ENCODE measurements around the gene GABRR1. TPM values are rescaled to one million over a fixed set of nuclear protein-coding genes. Genes with fewer than 3 reads are reported as not detected.
A peak's percentile ranks its signal among the peaks of the same experiment; 100 is the strongest.
"Not testable (repeated sequence)": the region's sequence is repeated elsewhere in the genome, so short reads cannot be mapped to it uniquely, and the experiment has no call there.

The GABRR1 gene
- polyA plus RNA-seq (2013, experiment 1 of 2; ENCODE audit: insufficient read length): not detected
- not detected for polyA plus RNA-seq (2013, experiment 2 of 2; ENCODE audit: insufficient read length)

DNA sequence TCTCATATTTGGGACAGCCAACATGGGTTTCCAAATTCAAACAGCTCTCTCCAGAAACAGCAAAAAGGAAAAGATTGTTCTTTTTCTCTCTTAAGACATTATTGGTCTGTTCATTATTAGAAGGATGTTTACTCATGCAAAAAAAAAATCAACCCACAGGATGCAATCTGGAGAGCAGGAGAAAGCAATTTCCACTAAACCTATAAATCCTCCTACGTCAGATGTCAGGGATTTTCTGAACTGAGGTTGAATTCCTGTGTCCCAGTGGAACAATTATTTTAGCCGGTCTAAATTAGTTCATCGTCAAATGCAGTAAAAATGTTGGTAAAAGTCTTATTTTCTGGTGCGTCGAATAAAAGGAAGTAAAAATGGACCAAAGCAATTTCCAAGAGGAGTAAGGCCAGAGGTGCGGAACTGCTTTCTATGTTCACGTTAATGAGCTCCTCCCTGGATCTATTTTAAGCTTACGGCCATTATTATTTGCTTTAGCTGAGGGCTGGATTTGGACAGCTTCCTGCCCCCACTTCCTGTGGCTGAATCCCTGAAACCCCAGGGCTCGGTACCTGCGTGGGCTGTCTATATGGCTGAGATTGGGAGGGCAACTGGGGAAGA is at the start of gene GABRR1:
Gene GABRR1, minus strand, starts transcription at position 60 of the 612 bp plus-strand sequence. Its CDS starts 36 bp downstream, at position 24.
- no peak for DNase-seq

DNA sequence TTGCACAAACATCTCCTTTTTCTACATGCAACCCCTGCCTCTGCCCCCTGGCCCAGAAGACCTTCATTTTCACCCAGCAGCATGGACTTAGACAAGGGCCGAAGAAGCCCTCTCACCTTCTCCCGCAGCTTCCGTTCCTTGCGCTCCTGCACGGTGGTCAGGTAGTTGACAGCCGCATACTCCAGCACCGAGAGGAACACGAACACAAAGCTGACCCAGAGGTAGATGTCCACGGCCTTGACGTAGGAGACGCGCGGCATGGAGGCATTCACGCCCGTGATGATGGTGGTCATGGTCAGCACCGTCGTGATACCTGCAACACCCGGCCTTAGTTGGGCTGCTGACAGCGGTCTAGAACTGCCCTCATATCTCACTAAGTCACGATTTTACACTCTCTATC is 47.1 kb upstream of the GABRR1 start:
- no peak for DNase-seq

DNA sequence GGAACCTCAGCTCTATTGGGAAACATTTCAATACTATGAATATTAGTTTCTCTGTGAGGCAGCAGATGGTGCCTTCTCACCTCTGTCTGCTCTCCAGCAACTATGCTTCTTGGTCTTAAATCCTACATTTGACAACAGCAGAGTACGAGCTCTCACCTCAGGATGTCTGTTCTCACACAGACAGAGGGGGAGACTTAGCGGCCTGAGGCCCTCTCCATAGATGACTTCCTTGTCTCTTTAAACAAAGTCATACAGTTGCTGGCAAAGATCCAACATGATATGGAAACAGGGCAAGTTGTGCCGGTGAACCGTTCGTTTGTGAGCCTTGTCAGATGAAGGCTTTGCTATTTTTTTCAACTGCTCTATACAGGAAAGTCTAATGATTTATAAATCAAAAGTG is 43.7 kb upstream of the GABRR1 start:
- peak; percentile 4 for DNase-seq

DNA sequence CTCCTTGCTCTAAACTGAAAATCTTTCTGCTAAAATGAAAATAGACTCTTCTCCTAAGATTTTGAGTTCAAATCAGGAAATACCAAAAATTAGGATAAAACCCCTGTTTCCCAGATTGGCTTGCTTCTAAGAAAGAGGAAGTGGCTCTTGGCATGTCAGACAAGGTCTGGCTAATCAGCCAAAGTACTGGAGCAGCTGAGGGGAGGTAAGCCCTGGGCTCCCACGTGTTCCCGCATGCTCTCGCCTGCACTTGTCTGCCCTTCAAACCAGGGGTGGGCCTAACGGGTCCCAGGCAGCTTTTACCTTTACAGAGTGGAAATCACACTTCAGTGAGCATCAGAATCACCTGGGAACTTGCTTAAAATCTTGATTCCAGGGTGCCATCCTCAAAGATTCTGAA is 43.2 kb upstream of the GABRR1 start:
- DNase-seq: no peak

DNA sequence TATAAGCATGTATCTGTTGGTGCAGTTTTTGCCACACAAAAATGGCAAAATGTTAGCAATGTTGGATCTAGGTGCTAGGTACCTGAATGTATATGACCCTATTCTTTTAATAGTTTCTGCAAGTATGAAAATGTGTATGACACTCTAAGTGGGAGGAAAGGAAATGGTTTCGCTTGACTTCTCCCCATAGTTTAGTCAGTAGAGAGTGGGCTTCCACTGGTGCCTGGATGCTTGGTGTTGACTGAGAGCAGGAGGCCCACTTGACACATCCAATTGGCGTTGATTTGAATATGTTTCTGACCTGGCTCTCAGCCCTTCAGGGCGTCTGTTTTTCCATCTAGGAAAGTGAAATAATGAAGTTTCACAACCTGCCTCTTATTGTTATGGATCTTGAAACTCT is 41.8 kb upstream of the GABRR1 start:
- no peak for DNase-seq

DNA sequence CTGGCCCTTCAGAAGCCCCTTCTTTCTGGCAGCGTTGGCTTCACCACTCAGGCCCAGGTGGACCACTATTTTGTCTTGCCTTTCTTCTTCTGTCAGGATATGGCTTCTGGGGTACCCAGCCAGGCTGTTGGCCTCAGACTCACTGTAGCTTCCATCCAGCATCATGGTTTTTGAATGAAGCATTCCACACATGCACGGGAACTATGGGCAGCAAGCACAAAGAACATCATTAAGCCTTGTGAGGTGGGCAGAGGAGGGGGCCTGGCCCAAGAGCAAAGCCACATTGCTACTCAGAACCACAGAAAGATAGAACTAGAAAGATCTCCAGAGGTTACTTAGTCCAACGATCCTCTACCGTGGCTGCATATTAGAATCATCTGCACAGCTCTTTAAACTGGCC is 40.6 kb upstream of the GABRR1 start:
- no peak for DNase-seq

DNA sequence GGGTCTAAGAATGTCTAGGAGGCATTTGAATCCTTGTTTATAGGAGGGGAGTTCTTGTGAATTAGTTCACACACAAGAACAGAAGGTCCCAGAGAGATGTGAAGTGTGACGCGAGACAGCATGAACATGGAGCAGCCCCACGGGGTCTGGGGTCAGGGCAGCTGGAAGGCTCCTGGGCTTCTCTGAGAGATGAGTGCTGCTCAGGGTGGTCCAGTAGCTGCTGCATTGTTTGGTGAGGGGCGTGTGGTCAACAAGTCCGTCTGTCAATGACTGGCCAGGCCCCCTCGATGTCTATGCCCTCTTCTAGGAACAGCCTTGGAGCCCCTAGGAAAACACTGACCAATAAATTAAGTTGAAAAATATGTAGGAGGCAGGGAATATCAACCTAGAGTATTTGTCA is 40.2 kb upstream of the GABRR1 start:
- no peak for DNase-seq

DNA sequence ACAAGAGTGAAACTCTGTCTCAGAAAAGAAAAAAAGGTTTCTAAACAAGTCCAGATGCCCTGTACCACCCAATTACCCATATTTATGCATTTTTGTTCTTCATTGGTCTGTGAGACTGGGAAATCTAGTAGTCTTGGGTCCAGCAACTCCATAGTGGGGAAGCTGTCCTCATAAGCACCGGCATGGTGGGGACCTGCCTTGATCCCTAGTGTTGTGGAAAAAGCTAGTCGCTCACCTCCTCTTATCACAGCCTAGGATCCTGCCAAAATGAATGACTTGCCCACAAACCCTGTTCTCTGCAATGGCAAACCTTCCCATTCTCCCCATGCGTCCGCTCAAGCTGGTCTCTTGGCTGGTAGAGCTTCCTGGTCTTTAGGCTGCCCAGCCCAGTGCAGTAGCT is 38.3 kb upstream of the GABRR1 start:
- no peak for DNase-seq

DNA sequence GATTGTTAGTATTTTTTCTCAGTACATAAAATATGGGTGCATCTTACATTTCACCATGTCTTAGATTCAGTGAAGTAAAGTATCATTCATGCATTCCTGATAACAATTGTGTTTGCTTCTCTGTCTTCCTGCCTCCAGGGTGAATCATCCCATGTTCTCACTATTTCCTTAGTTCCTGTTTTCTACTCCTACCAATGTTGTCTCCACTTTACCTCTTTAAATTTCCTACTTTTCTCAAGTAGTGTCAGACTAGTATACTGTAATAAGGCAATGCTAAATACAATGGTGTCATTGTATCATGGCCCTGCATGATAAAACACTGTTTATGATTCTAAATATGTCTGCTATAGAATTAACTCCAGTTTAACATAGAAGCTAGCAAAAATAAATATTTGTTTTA is 37.4 kb upstream of the GABRR1 start:
- DNase-seq: no peak

DNA sequence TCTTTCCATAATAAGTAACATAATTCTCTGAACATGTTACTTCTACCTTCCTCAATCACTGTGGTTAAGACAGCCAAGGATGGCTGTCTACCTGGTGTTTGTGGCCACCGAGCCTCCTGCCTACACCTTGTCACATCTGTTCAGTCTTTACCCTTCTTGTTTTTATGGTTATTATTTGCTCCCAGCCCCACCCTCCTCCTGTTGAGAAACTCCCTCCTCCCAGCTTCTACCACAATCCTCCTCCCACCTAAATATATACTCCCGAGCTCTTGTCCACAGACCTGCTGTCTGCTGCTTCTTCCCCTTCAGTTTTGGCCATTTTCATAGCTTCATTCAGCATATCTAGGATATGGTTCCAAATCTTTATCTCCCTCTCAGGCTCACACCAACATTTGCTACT is 35.7 kb upstream of the GABRR1 start:
- DNase-seq: no peak

DNA sequence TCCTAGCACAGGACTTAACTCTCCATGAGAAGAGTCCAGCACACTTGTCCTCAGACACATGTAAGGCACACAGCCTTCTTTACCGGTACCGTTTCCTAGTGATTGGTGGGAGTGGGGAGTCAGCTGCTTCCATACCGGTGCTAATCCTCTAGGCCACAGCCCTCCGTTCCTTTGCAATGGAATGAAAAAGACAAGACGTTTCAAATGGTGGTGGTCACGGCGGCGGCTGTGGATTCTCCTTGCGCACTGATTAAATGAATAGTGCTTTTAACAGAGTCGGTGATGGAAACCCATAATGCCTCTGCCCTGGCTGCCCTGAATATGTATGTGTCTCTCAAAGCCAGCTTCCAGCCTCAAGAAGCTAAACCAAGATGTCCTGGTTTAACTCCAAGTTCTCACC is 34.8 kb upstream of the GABRR1 start:
- no peak for DNase-seq

DNA sequence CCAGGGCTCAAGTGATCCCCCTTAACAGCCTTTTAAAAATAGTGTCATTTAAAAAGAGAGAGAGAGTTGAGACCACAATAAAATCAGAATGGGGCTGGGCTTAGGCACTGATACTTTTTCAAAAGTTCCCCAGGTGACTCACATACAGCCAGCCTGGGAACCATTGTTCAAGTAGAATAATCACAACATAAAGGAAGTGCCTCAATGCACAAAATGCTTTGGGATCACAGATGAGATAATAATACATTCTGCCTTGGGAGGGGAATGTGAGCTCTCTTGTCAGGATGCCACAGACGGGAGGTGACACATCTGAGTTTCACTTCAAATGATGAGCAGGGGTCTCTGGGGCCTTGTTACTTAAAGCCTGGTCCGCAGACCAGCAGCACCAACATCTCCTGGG is 34.0 kb upstream of the GABRR1 start:
- no peak for DNase-seq

DNA sequence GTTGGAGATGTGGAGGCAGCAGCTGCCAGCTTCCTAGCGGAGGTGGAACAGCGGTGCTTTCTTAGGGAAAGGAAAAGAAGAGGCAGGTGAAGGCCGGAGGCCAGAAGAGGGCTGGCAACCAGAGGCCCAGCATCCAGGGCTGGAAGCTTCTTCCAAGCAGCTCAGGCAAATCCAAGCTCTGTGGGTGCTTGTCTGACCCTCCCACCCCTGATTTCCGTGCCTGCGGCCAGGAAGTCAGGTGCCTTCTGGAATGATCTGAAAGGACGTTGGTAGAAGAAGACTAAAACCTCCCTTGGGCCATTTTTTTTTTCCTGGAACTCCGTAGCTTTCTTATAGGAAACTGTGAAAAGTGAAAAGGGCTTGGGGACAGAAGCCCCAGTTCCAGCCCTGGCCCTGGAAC is 33.1 kb upstream of the GABRR1 start:
- no peak for DNase-seq

DNA sequence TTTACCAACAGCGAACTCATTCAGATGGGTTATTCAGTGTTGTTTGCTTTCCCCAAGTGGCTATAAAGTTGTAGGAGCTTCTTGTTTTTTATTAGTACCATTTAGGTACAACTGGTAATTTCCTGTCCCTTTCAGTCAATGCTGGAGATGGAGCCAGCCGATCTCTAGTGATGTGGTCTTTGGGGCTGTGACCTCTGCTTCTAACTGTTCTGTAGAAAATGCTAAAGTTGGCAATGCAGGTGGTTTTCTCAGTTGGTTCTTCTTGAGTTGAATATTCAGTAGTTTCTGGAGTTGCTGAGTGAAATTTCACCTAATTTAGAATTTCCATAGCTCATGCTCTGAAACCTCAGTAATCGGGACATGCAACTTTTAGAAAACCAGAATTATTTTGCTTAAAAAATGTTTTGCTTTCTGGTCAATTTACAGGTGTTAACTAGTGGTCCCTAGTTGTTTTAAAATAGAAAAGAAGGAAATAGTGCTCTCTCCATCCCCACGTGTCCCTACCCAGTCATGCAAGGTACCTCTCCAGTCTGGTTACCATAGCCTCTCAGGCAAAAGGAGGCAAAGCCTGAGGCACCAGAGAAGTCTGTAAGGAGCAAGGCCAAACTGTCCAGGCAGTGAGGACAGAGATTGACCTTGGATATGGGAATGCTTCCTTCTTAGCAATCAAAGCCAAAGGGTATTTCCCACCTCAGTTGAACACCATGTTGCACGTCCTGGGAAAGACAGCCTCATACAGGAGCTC is 27.3 kb upstream of the GABRR1 start:
- no peak for DNase-seq

DNA sequence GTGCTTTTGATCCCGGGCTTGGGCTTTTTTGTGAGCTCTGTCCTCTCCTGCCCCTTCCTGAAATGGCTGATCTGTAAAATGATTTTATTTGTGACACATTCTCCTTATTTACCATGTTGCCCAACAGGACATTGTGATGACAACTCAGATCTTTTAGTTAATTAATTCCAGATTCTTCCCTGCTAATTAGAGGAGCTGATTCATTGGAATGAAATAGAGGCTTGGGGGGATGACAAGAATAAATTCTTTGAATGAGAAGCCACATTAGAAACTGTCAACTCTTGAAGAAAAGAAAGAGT is 26.1 kb upstream of the GABRR1 start:
- no peak for DNase-seq

DNA sequence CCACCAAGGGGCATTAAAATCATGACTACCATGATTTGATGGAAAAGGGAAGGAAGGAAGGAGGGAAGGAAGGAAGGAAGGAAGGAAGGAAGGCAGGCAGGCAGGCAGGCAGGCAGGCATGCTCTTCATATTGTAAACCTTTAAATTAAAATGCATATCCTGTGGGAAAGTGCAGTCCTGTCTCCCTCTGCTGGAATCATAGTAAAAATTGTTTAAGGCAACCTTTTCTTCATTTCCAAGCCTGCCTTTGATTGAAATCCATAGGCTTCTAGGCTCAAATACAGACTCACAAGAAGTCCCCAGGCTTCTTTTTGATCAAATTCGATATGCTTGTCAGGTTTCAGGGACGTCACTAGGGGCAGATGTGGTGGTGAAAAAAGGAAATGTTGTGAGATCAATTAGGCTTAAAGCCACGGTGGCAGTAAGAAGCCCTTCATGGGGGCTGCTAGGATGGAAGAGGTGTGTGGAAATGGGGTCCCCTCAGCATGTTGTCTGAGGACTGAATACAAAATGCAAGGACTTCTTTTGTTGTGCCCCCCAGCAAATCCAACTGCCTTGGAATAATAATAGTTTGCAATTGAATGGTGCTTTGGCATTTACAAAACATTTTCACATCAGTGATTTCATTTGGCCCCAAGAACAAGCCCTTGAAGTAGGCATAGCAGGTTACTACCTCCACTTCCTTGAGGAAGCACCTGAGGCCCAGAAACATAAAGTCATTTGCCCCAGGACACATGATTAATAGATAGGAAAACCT is 25.6 kb upstream of the GABRR1 start:
- DNase-seq: peak; percentile 57

DNA sequence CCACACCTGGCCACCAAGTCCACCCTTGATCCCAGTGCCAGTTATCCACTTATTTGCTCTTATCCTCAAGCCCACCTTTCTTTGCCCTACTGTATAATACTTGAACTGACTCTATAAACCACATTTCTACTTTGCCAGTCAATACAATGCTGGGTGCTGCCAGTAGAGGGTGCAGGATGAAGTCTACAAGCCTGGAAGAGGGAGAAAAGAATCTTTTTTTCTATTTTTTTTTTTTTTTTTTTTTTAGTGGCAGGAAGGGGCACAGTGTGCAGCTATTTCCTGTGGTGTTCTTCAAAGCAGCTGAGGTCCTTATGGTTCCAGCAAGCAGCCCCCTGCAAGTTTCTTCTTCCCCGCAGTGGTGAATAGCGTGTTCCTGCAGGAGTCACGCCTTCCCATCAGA is 22.2 kb upstream of the GABRR1 start:
- DNase-seq: peak; percentile 10

DNA sequence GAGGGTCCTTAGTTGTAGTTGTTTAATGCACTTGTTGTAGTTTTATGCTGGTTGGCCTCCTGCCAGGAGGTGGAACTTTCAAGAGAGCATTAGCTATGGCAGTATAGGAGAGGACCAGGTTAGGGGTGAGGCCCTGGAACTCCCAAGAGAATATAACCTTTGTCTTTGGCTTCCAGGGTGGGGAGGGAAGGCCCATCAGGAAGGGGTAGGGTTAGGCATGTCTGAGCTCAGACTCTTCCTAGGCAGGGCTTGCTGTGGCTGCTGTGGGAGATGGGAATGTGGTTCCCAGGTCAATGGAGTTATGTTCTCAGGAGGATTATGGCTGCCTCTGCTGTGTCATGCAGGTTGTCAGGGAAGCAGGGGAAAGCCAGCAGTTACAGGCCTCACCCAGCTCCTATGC is 20.0 kb upstream of the GABRR1 start:
- DNase-seq: no peak

DNA sequence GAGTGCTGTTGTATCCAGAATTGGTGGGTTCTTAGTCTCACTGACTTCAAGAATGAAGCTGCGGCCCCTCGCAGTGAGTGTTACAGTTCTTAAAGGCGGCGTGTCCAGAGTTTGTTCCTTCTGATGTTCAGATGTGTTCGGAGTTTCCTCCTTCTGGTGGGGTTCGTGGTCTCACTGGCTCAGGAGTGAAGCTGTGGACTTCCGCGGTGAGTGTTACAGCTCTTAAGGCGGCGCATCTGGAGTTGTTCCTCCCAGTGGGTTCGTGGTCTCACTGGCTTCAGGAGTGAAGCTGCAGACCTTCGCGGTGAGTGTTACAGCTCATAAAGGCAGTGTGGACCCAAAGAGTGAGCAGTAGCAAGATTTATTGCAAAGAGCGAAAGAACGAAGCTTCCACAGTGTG is 16.4 kb upstream of the GABRR1 start:
- not testable (repeated sequence) for DNase-seq

DNA sequence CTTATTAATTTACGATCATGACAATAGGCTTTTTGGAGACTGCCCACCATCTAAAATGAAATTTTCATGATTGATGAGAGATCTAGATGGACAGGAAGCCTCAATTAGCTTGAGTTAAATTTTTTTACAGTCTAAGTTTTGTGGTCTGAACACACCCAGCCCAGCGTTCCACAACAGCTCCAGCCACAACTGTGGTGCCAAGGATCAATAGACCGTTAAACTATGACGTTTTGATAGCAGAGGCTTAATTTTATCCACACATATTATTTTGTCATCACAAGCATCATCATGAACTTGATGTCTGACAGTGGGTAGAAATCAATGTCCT is 5.5 kb upstream of the GABRR1 start:
- DNase-seq: no peak

DNA sequence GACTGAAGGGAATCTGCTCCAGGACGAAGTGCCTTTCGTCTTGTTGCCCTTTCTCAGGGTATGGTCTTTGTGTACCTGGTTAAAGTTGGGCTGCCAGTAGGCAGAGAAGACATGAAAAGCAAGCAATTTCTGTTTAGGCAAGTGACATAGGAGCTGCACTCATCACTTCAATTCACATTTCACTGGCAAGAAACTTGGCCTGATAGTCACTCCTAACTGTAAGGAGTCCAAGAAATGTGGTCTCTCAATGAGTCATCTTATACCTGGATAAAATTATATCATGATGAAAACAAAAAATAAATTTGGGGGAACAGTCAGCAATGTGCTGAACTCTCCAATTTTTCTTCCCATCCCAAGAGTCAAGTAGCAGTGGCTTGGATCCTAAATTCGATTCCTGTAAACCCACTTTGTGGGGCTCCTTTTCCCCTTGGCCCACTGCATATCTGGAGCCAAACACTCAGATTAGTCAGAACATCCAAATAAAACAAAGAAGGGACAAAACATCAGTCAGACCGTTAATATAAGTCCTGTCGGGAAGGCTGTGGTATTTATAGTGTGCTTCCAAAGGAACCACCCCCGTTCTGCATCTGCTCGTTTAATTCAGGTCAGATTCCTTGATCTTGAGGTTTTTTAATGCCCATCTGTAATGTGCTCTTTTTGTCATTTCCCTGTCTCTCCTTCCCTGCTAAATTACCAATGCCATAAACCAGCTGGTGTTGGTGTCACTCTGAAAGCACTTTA is 5.0 kb upstream of the GABRR1 start:
- no peak for DNase-seq

DNA sequence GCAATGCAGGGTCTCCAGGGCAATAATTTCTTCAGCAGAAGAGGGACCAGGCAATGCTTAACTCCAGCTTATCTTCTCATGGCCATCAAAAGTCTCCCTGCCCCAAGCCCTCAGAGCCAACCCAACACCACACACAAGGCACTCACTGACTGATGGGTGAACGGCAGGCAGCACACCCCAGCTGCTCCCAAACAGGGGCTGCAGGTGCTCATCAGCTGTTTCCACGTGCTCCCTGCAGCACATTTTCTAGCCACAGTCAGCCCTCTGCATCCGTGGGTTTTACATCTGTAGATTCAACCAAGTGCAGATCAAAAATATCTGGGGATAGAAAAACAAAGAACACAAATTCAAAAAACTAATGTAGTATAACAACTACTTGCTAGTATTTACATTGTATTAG is 4.0 kb upstream of the GABRR1 start:
- DNase-seq: no peak

DNA sequence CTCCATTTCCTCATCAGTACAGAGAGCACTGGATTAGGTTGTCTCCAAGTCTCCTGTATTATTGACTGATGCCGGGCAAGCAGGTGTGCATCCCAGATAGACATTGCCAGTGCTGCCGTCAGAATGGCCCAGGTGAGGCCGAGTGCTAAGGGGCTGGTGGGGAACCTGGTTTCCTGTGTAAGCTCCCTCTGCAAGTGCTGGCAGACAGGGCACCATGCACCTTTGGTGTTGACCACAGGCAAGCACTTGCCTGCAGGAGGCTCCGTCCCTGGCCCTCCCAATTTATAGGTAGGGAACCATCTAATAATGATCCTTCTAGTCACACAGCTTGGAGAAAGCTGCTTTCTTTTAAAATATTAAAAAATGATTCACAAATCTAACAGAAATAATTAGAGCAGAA is 747 bp downstream of the GABRR1 start:
- no peak for DNase-seq
